Small intestine (tissue), 7 donors: ENCODE measurements around the gene PER3. TPM values are rescaled to one million over a fixed set of nuclear protein-coding genes. Genes with fewer than 3 reads are reported as not detected.
A peak's percentile ranks its signal among the peaks of the same experiment; 100 is the strongest.

Experiments
- DNase-seq, 2 donors: peaks; one replicate each; pipeline versions ENCODE4 v3.0.0 to v3.0.0-alpha.2; 2013
- FAIRE-seq: peaks from 2 replicates; lab custom pipeline; 2012; peaks lifted over from hg19 to GRCh38; lab: Jason Lieb, UNC
- H3K27ac ChIP-seq, 3 donors: one replicate each; pipeline ENCODE4 v1.5.1; 2013; ENCODE audit warnings: low read length in 2 of 3, mild to moderate bottlenecking in 2 of 3, control low read depth in 1 of 3, inconsistent platforms in 1 of 3, low read depth in 1 of 3, moderate library complexity in 1 of 3
- H3K27me3 ChIP-seq, 3 donors: one replicate each; pipeline ENCODE4 v1.6.1; 2013; ENCODE audit warnings: low read length in 3 of 3, inconsistent platforms in 1 of 3; ENCODE audit not compliant: control insufficient read depth in 3 of 3, insufficient read depth in 3 of 3
- H3K36me3 ChIP-seq, 3 donors: one replicate each; pipeline ENCODE4 v1.6.1; 2013; ENCODE audit warnings: low read length in 3 of 3, inconsistent platforms in 1 of 3, low read depth in 1 of 3, mild to moderate bottlenecking in 1 of 3, moderate library complexity in 1 of 3; ENCODE audit not compliant: control insufficient read depth in 3 of 3, insufficient read depth in 2 of 3
- H3K4me1 ChIP-seq, 3 donors: one replicate each; pipeline ENCODE4 v1.6.1; 2013; ENCODE audit warnings: low read length in 2 of 3, inconsistent platforms in 1 of 3, low read depth in 1 of 3, mild to moderate bottlenecking in 1 of 3, moderate library complexity in 1 of 3; ENCODE audit not compliant: control insufficient read depth in 3 of 3, insufficient read depth in 2 of 3
- H3K4me3 ChIP-seq, 3 donors: one replicate each; pipeline ENCODE4 v1.5.1; 2013; ENCODE audit warnings: low read length in 3 of 3, control low read depth in 1 of 3, inconsistent platforms in 1 of 3, low read depth in 1 of 3, mild to moderate bottlenecking in 1 of 3, moderate library complexity in 1 of 3
- H3K9me3 ChIP-seq, 2 donors: one replicate each; pipeline ENCODE4 v1.6.1; 2013; ENCODE audit warnings: low read depth in 1 of 2, low read length in 1 of 2; ENCODE audit not compliant: control insufficient read depth in 2 of 2, insufficient read depth in 1 of 2
- WGBS, 3 donors: extraction: QIAGEN DNeasy Blood & Tissue Kit; methylation state at CpG; one replicate each; pipeline ENCODE4 v1.1.7; 2013; 5-methylcytosine and 5-hydroxymethylcytosine counted together
- polyA plus RNA-seq, 4 donors: library from polyadenylated mRNA; stranded (reverse) in 3 of 4; unstranded in 1 of 4; fragments of 200-250 nt in 3 of 4; fragments of 120-200 nt in 1 of 4; gene quantifications; one replicate each; pipeline versions ENCODE4 v1.2.1 to v1.2.3, GENCODE V29; 2013
- donor health status: healthy with polysubstance abuse.
- donor health status: control.
- donor health status: control.
- donor health status: Bipolar disorder and iron deficiency.
- donor health status: healthy.

Gene PER3
- polyA plus RNA-seq, 4 donors: 2.5 to 4.9 (median 3.5) TPM

GRCh38 chr1:7769673-7770412 lies 14.2 kb upstream of the PER3 start:
- no peak for FAIRE-seq
- Histone ChIP-seq H3K9me3 (no peaks in the 10 kb centered on the region), H3K27ac (no peak overlapping the region)

DNA sequence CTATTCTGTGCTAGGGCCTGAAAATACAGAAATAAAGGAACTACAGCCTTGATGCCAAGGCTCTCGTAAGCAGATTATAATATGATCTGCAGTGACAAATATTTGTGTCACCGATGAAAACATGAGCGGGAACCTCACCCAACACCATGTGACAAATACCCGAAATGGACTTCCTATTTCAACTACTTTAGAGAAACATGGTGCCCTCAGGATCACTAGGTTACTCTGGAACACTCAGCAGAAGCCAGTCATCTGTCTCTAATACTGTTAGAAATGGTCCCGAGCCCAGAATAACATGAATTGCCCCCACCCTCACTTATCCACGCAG lies 13.5 kb upstream of the PER3 start:
- no peaks in the 10 kb centered on the region for H3K9me3 ChIP-seq
- DNase-seq: peak in 1 of 2 donors; percentile 34
- peak overlapping the region; percentile 74 to 98 (median 89) for H3K4me3 ChIP-seq
- H3K27ac ChIP-seq: peak overlapping the region; percentile 38 to 97 (median 67)
- no peaks in the 10 kb centered on the region for H3K27me3 ChIP-seq
- WGBS, 3 donors: 5 to 8% (median 5%) methylated on average over 6 of the region's 6 CpGs
- no peak for FAIRE-seq
- peaks cover 0 to 2% (median 0%) of the 10 kb centered on the region in 3 donors for H3K4me1 ChIP-seq
- H3K36me3 ChIP-seq: no peaks in the 10 kb centered on the region

More at GRCh38 chr1:7769673-7770412, 14.2 kb upstream of the PER3 start:
- H3K27me3 ChIP-seq: no peaks in the 10 kb centered on the region
- H3K4me1 ChIP-seq: peaks cover 0 to 2% (median 0%) of the 10 kb centered on the region in 3 donors
- DNase-seq: no peak
- no peak overlapping the region for H3K4me3 ChIP-seq
- 91 to 92% (median 92%) methylated on average over 12 of the region's 12 CpGs for WGBS, 3 donors
- no peaks in the 10 kb centered on the region for H3K36me3 ChIP-seq

DNA sequence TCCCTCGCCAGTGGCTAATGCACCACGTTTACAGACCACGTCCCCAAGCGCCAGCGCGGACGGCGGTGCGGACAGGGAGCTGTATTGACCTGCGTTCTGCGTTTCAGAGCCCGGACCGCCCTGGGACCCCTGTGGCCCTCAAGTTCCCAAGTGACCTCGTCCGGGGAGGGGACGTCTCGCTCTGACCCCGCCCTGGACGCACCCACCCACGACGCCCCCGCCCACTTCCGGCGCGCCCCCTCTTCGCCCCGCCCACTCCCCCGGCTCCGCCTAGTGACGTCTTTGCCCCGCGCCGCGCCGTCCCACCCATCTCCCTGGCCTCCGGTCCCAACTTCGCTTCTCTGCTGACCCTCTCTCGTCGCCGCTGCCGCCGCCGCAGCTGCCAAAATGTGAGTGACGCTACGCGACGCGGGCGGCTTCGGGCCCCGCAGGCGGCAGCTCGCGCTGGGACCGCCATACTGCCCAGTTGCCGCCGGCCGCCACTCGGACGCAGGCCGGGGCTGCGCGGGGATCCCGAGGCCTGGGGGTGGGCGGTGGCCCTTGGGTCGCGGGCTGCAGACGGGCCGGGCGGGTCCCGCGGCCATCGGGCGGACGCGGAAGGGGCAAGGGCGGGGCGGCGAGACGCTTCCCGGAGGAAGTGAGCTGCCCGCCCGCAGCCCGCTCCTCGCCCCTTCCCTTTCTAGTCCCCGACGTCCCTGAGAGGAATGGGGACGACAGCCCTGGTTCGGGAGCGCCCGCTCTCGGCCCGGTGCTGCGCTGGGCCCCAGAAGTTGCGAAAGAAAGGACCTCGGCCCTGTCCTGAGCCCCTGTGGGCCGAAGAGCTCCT lies 12.9 kb upstream of the PER3 start, which contains the start of gene VAMP3:
Gene VAMP3 (plus strand): TSS at position 300 of the 826 bp plus-strand sequence. CDS start 88 bp downstream, at position 388.
- Histone ChIP-seq H3K4me1 (peaks cover 0 to 2% (median 0%) of the 10 kb centered on the region in 3 donors), H3K36me3 (no peaks in the 10 kb centered on the region), H3K9me3 (no peaks in the 10 kb centered on the region), H3K27me3 (no peaks in the 10 kb centered on the region), H3K27ac (peak within 1 kb of the TSS; percentile 89 to 99 (median 97)), H3K4me3 (peak within 1 kb of the TSS; percentile 74 to 98 (median 89))
- FAIRE-seq (no peak), DNase-seq (peak; percentile 80 to 94)
- 0 to 1% (median 0%) methylated on average over 54 to 97 of the region's 97 CpGs for WGBS, 3 donors

DNA sequence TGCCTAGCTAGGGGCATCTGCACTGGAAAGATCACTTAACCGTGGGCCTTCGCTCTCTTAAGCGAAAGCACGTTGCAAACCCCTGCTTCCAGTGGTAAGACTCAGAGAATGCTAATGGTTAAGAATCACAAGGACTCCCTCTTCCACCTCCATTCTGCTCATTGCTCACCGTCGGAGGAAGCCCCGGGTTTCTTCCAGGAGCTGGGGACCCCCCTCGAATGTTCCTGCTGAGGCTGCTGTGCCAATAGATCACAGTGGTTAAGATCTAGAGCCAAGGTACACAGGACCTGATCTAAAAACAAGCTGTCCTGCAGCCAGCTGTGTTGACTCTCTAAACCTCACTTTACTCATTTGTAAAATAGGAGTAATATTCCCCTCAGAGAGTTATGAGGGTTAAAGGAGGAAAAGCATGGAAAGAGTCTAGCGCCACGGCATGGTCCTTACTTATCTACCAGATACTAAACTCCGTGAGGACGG lies 12.2 kb upstream of the PER3 start:
- Histone ChIP-seq H3K9me3 (no peaks in the 10 kb centered on the region), H3K27ac (peak overlapping the region; percentile 89 to 99 (median 97)), H3K36me3 (peaks cover 0 to 3% (median 0%) of the 10 kb centered on the region in 3 donors), H3K27me3 (no peaks in the 10 kb centered on the region), H3K4me3 (peak overlapping the region; percentile 74 to 98 (median 89)), H3K4me1 (peaks cover 0 to 2% (median 0%) of the 10 kb centered on the region in 3 donors)
- no peak for FAIRE-seq
- peak in 1 of 2 donors; percentile 40 for DNase-seq
- 8 to 15% (median 9%) methylated on average over 12 of the region's 12 CpGs for WGBS, 3 donors

DNA sequence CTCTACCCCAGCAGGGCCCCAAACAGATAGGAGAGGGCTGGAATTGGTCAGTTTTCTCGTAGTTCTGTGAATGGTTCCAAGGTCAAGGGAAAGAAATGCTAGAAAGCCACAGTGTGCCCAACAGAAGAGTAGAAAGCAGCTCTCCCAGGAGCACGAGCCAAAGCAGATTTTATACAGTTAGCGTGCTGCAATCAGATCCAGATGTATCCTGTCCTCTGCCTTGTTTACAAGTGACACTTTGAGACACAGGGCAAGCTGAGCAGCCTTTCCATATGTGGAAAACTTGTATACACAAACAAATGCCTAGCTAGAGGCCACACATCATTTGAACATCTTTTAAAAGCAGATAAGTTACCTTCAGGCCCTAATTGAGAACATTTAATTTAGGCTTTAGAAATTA lies 6.5 kb upstream of the PER3 start:
- no peaks in the 10 kb centered on the region for H3K9me3 ChIP-seq
- H3K27ac ChIP-seq: peak overlapping the region in 1 of 3 donors; percentile 11
- H3K4me1 ChIP-seq: peaks cover 0 to 5% (median 2%) of the 10 kb centered on the region in 3 donors
- no peak overlapping the region for H3K4me3 ChIP-seq
- DNase-seq (no peak), FAIRE-seq (no peak)
- peaks cover 0 to 29% (median 7%) of the 10 kb centered on the region in 3 donors for H3K36me3 ChIP-seq
- no peaks in the 10 kb centered on the region for H3K27me3 ChIP-seq
- 72 to 87% (median 84%) methylated on average over 3 of the region's 3 CpGs for WGBS, 3 donors

- no peaks in the 10 kb centered on the region for H3K9me3 ChIP-seq
- no peak for DNase-seq
- H3K27me3 ChIP-seq: no peaks in the 10 kb centered on the region
- H3K36me3 ChIP-seq: peaks cover 0 to 29% (median 7%) of the 10 kb centered on the region in 3 donors
- no peak overlapping the region for H3K4me3 ChIP-seq
- 75 to 83% (median 80%) methylated on average over 4 of the region's 4 CpGs for WGBS, 3 donors
- no peak overlapping the region for H3K27ac ChIP-seq
- FAIRE-seq: no peak
- H3K4me1 ChIP-seq: peaks cover 3 to 9% (median 7%) of the 10 kb centered on the region in 3 donors
These were observed 5.9 kb upstream of the PER3 start for GRCh38 chr1:7778133-7778628.

GRCh38 chr1:7780976-7781375 lies 3.1 kb upstream of the PER3 start:
- WGBS, 3 donors: 87 to 93% (median 92%) methylated on average over 9 of the region's 9 CpGs
- Histone ChIP-seq H3K4me1 (peaks cover 3 to 12% (median 9%) of the 10 kb centered on the region in 3 donors), H3K27me3 (peaks cover 0 to 6% (median 0%) of the 10 kb centered on the region in 3 donors), H3K36me3 (peaks cover 0 to 29% (median 7%) of the 10 kb centered on the region in 3 donors), H3K4me3 (no peak overlapping the region), H3K9me3 (peaks cover 0 to 9% of the 10 kb centered on the region in 2 donors), H3K27ac (no peak overlapping the region)
- DNase-seq (no peak), FAIRE-seq (no peak)

DNA sequence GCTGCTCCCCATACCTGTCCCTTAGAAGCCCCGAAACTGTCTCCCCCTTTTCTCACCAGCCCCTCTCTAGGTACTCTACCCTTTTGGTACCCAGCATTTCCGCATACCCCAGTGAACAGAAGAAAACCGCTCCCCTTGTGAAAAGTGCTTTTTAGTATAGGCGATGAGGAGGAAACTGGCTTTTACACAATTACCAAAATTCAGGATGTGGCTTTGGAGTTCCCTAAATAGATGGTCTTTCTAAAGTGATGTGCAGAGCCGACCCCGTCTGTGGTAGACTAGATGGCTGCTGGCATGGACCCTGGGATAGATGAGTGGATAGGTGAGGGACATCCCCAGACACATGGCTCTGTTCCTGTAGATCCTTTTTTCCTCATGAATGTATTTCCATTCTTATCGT lies 2.6 kb upstream of the PER3 start:
- no peak overlapping the region for H3K4me3 ChIP-seq
- peaks cover 3 to 12% (median 9%) of the 10 kb centered on the region in 3 donors for H3K4me1 ChIP-seq
- 50 to 59% (median 57%) methylated on average over 7 of the region's 7 CpGs for WGBS, 3 donors
- no peak for FAIRE-seq
- peaks cover 0 to 6% (median 0%) of the 10 kb centered on the region in 3 donors for H3K27me3 ChIP-seq
- peaks cover 0 to 9% of the 10 kb centered on the region in 2 donors for H3K9me3 ChIP-seq
- peak overlapping the region; percentile 2 to 87 (median 85) for H3K27ac ChIP-seq
- no peak for DNase-seq
- H3K36me3 ChIP-seq: peaks cover 0 to 29% (median 7%) of the 10 kb centered on the region in 3 donors
